Pancreas (tissue), 10 donors: Measurements from ENCODE around the gene SEC14L5. TPM values are rescaled to one million over a fixed set of nuclear protein-coding genes. Genes with fewer than 3 reads are reported as not detected.
"Not testable (repeated sequence)": the region's sequence is repeated elsewhere in the genome, so short reads cannot be mapped to it uniquely, and the experiment has no call there.

Experiments used
- ATAC-seq, 4 donors: fragments of 200-7000 bp; cut with Tn5 transposase; one replicate each; pipeline versions ENCODE4 v1.8.0 to v1.9.1; 2020; ENCODE audit warnings: mild to moderate bottlenecking in 4 of 4, moderate library complexity in 4 of 4
- DNase-seq, 6 donors: peaks; one replicate each; pipeline ENCODE4 v3.0.0-alpha.2; 2020
- FAIRE-seq: peaks from 2 replicates; lab custom pipeline; 2012; peaks lifted over from hg19 to GRCh38; lab: Jason Lieb, UNC
- H3K27ac ChIP-seq, 4 donors: fragments of 200-600 bp; sonication (generic); 1 replicate in 3 of 4; 2 replicates in 1 of 4; pipeline versions ENCODE4 v1.5.0 to v1.8.0; 2020
- H3K27me3 ChIP-seq, 4 donors: fragments of 200-600 bp; one replicate each; pipeline ENCODE4 v1.8.0; 2021
- H3K36me3 ChIP-seq, 3 donors: fragments of 200-600 bp; sonication (generic) in 1 of 3; one replicate each; pipeline versions ENCODE4 v1.5.0 to v1.8.0; 2020 to 2021
- H3K4me1 ChIP-seq, 3 donors: fragments of 200-600 bp; one replicate each; pipeline ENCODE4 v1.8.0; 2021
- H3K4me3 ChIP-seq, 4 donors: fragments of 200-600 bp; sonication (generic) in 2 of 4; one replicate each; pipeline versions ENCODE4 v1.5.0 to v1.8.0; 2020 to 2021
- H3K9me3 ChIP-seq, 4 donors: fragments of 200-600 bp; one replicate each; pipeline ENCODE4 v1.8.0; 2021
- CTCF ChIP-seq, 4 donors: fragments of 200-600 bp; sonication (generic) in 3 of 4; IDR thresholded peaks; one replicate each; pipeline versions ENCODE4 v1.5.0 to v1.8.0; 2021; ENCODE audit warnings: antibody characterized with exemption in 4 of 4
- WGBS, 2 donors: extraction: QIAGEN DNeasy Blood & Tissue Kit; methylation state at CpG; one replicate each; pipeline ENCODE4 v1.1.7; 2013; 5-methylcytosine and 5-hydroxymethylcytosine counted together
- intact Hi-C, 3 donors: fragments of 100-400 bp; cut with DNase I; formaldehyde crosslinking; loops; one replicate each; pipeline versions ENCODE4 v1.11.1 to v1.14.2; 2022
- polyA plus RNA-seq, 2 donors: library from polyadenylated mRNA; stranded (reverse); fragments of 200-250 nt; gene quantifications; one replicate each; pipeline ENCODE4 v1.2.3, GENCODE V29; 2013
- total RNA-seq, 6 donors: library from RNA; stranded (reverse); fragmentation: NEBNext Ultra II Directional in 4 of 6; extraction: Animal tissue kit (Norgen Biotek cat#: 25700) in 4 of 6; gene quantifications; one replicate each; pipeline versions ENCODE4 v1.2.1 to v1.2.4, GENCODE V29; 2021 to 2023
- donor health status: healthy with polysubstance abuse.
- donor health status: DM: no; HTN: no; CAD: no; lungs with moderate emphysema.
- donor health status: DM: no; HTN: no; CAD: no.
- donor health status: control.
- donor health status: control.
- donor health status: Bipolar disorder and iron deficiency.
- donor health status: DM: yes; HTN: yes; CAD: no.
- donor health status: DM: no; HTN: no; CAD: no.
- donor health status: DM: no; HTN: no; CAD: no.
- donor health status: DM: yes; HTN: yes; CAD: no.

SEC14L5 gene
- total and polyA plus RNA-seq, 8 donors = 0.22 to 0.79 (median 0.51) TPM

DNA sequence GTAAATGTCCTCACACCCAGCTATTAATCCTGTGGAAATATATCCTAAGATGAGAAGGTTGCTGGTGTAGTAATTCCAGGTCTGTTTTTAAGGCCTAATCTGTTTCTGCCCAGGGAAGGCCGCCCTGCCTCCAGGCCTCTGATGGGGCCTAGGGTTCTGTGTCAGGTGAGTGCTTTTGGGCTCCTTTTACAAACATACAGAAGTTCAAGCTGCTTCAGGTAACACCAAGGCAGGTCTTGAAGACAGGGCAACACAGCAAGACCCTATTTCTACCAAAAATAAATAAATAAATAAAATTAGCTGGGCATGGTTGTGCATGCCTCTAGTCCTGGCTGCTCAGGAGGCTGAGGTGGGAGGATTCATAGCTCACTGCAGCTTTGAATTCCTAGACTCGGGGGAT is 30.5 kb upstream of the SEC14L5 start:
- no peak for DNase-seq
- Histone ChIP-seq H3K27me3 (no peaks in the 10 kb centered on the region), H3K4me3 (no peak overlapping the region), H3K9me3 (no peaks in the 10 kb centered on the region), H3K27ac (no peak overlapping the region), H3K4me1 (peaks cover 0 to 16% (median 10%) of the 10 kb centered on the region in 3 donors), H3K36me3 (no peaks in the 10 kb centered on the region)
- no peak for TF ChIP-seq CTCF (IDR thresholded peaks at IDR 0.05)
- ATAC-seq = no peak
- intact Hi-C loops = no loop called here
- FAIRE-seq = no peak
- 70 to 96% methylated on average over 2 of the region's 2 CpGs for WGBS, 2 donors

- no peaks in the 10 kb centered on the region for H3K36me3 ChIP-seq
- no peak overlapping the region for H3K4me3 ChIP-seq
- no peak for FAIRE-seq
- H3K9me3 ChIP-seq = no peaks in the 10 kb centered on the region
- intact Hi-C loops = no loop called here
- WGBS, 2 donors = 92 to 98% methylated on average over 6 of the region's 6 CpGs
- H3K27me3 ChIP-seq = no peaks in the 10 kb centered on the region
- no peak for DNase-seq
- H3K4me1 ChIP-seq = peaks cover 0 to 16% (median 10%) of the 10 kb centered on the region in 3 donors
- no peak for ATAC-seq
- TF ChIP-seq CTCF (IDR thresholded peaks at IDR 0.05) = no peak
- H3K27ac ChIP-seq = no peak overlapping the region
These were observed 29.9 kb upstream of the SEC14L5 start for GRCh38 chr16:4928227-4928626.

DNA sequence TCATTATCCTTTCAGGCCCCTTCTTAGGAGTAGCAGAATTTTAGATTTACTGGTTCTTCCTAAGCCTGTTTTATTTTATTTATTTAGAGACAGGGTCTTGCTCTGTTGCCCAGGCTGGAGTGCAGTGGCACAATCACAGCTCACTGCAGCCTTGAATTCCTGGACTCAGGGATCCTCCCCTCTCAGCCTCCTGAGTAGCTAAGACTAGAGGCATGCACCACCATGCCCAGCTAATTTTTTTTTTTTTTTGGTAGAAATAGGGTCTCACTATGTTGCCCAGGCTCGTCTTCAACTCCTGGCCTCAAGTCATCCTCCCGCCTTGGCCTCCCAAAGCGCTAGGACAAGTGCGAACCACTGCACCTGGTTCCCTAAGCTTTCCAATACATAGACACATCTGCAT is 28.5 kb upstream of the SEC14L5 start:
- H3K27me3 ChIP-seq, DNase-seq, FAIRE-seq, H3K9me3 ChIP-seq, intact Hi-C loops, ATAC-seq, H3K4me3 ChIP-seq, H3K36me3 ChIP-seq, H3K27ac ChIP-seq: not testable (repeated sequence)
- WGBS, 2 donors = 95 to 100% methylated on average over 4 of the region's 4 CpGs
- H3K4me1 ChIP-seq = peaks cover 0 to 10% (median 4%) of the 10 kb centered on the region in 3 donors

GRCh38 chr16:4931381-4931780 is 26.7 kb upstream of the SEC14L5 start:
- Histone ChIP-seq H3K27me3 (no peaks in the 10 kb centered on the region), H3K9me3 (no peaks in the 10 kb centered on the region), H3K4me1 (no peaks in the 10 kb centered on the region), H3K27ac (no peak overlapping the region), H3K4me3 (no peak overlapping the region), H3K36me3 (no peaks in the 10 kb centered on the region)
- WGBS, 2 donors = 85 to 88% methylated on average over 11 of the region's 11 CpGs
- no peak for FAIRE-seq
- ATAC-seq = no peak
- no peak for DNase-seq
- intact Hi-C loops = no loop called here
- no peak for TF ChIP-seq CTCF (IDR thresholded peaks at IDR 0.05)

GRCh38 chr16:4933433-4933832 is 24.7 kb upstream of the SEC14L5 start:
- intact Hi-C loops = no loop called here
- H3K4me1 ChIP-seq = peaks cover 0 to 6% (median 6%) of the 10 kb centered on the region in 3 donors
- no peaks in the 10 kb centered on the region for H3K36me3 ChIP-seq
- TF ChIP-seq CTCF (IDR thresholded peaks at IDR 0.05) = no peak
- WGBS, 2 donors = 72 to 76% methylated on average over 8 of the region's 8 CpGs
- no peak for DNase-seq
- no peak overlapping the region for H3K4me3 ChIP-seq
- H3K27me3 ChIP-seq = no peaks in the 10 kb centered on the region
- no peak for ATAC-seq
- no peak overlapping the region for H3K27ac ChIP-seq
- H3K9me3 ChIP-seq = no peaks in the 10 kb centered on the region
- FAIRE-seq = no peak
